HEK293T (cell line): ENCODE results near the gene PTGDR.

Experiments used
- CTCF ChIA-PET: fragments of 350-600 bp; formaldehyde crosslinking; extraction: SDS; loops from one replicate; lab custom pipeline; 2021; ENCODE audit warnings: antibody characterized with exemption, inconsistent platforms; lab: Yijun Ruan, JAX
- POLR2A ChIA-PET: fragments of 350-600 bp; formaldehyde crosslinking; extraction: SDS; loops from one replicate; lab custom pipeline; 2020; ENCODE audit warnings: antibody characterized with exemption, inconsistent platforms; lab: Yijun Ruan, JAX
- DNase-seq: peaks from one replicate; pipeline ENCODE4 v3.0.0; 2012; ENCODE audit warnings: mixed read lengths; ENCODE audit errors: extremely low spot score
- ARNT ChIP-seq: fragments of 450-650 bp; IDR thresholded peaks from 2 replicates; pipeline ENCODE4 v1.6.1; 2017; ENCODE audit warnings: mild to moderate bottlenecking
- BHLHE40 ChIP-seq: fragments of 450-650 bp; IDR thresholded peaks from 2 replicates; pipeline ENCODE4 v1.6.1; 2016; ENCODE audit warnings: mild to moderate bottlenecking, moderate library complexity, borderline replicate concordance
- CTBP1 ChIP-seq: fragments of 450-650 bp; IDR thresholded peaks from 2 replicates; pipeline ENCODE4 v1.6.1; 2016; ENCODE audit warnings: borderline replicate concordance
- ELF4 ChIP-seq: fragments of 450-650 bp; IDR thresholded peaks from 2 replicates; pipeline ENCODE4 v1.6.1; 2017; ENCODE audit warnings: antibody characterized with exemption
- FOXA1 ChIP-seq: fragments of 450-650 bp; IDR thresholded peaks from 2 replicates; pipeline ENCODE4 v1.6.1; 2016; ENCODE audit warnings: mild to moderate bottlenecking
- FOXK2 ChIP-seq: fragments of 450-650 bp; IDR thresholded peaks from 2 replicates; pipeline ENCODE4 v1.6.1; 2016; ENCODE audit warnings: mild to moderate bottlenecking
- FOXM1 ChIP-seq: fragments of 450-650 bp; IDR thresholded peaks from 2 replicates; pipeline ENCODE4 v1.6.1; 2017; ENCODE audit warnings: mild to moderate bottlenecking, borderline replicate concordance
- HDGF ChIP-seq: fragments of 450-650 bp; IDR thresholded peaks from 2 replicates; pipeline ENCODE4 v1.6.1; 2017; ENCODE audit warnings: antibody characterized with exemption, borderline replicate concordance
- L3MBTL2 ChIP-seq: fragments of 450-650 bp; conservative IDR thresholded peaks from 2 replicates; pipeline ENCODE4 v1.6.1; 2016; ENCODE audit warnings: mild to moderate bottlenecking
- LEF1 ChIP-seq: fragments of 450-650 bp; IDR thresholded peaks from 2 replicates; pipeline ENCODE4 v1.6.1; 2017; ENCODE audit warnings: mild to moderate bottlenecking, borderline replicate concordance
- NFRKB ChIP-seq: fragments of 450-650 bp; IDR thresholded peaks from 2 replicates; pipeline ENCODE4 v1.6.1; 2016; ENCODE audit warnings: mild to moderate bottlenecking, moderate library complexity
- PKNOX1 ChIP-seq: fragments of 450-650 bp; IDR thresholded peaks from 2 replicates; pipeline ENCODE4 v1.6.1; 2016
- SP1 ChIP-seq: fragments of 450-650 bp; IDR thresholded peaks from 2 replicates; pipeline ENCODE4 v1.6.1; 2017
- SUZ12 ChIP-seq: fragments of 450-650 bp; IDR thresholded peaks from 2 replicates; pipeline ENCODE4 v1.6.1; 2016; ENCODE audit warnings: mild to moderate bottlenecking
- TARDBP ChIP-seq: fragments of 450-650 bp; IDR thresholded peaks from 2 replicates; pipeline ENCODE4 v1.6.1; 2016
- ZNF384 ChIP-seq: fragments of 450-650 bp; IDR thresholded peaks from 2 replicates; pipeline ENCODE4 v1.6.1; 2016

PTGDR gene

GRCh38 chr14:52244328-52244727, 23.2 kb upstream of the PTGDR start:
- TF ChIP-seq PKNOX1 (no peak), L3MBTL2 (no peak), TARDBP (no peak), HDGF (no peak), BHLHE40 (no peak), ZNF384 (no peak), SUZ12 (no peak), CTBP1 (no peak), FOXM1 (no peak), FOXA1 (no peak), SP1 (no peak), ELF4 (no peak), LEF1 (no peak), FOXK2 (no peak), ARNT (no peak), NFRKB (no peak)
- DNase-seq, result no peak
- ChIA-PET POLR2A (no interaction called here), CTCF (no interaction called here)

- ChIA-PET CTCF (no interaction called here), POLR2A (interaction anchor here (0.6 kb wide), 1 partner anchor 41 kb away, joined by 3 read pairs; no protein-coding TSS in a partner anchor)
- no peak for DNase-seq
- TF ChIP-seq TARDBP, result no peak
- no peak for TF ChIP-seq CTBP1
These were observed 22.5 kb upstream of the PTGDR start for GRCh38 chr14:52244997-52245396.

- CTCF ChIA-PET, result no interaction called here
- DNase-seq, result no peak
- POLR2A ChIA-PET, result no interaction called here
These were observed 19.4 kb upstream of the PTGDR start for GRCh38 chr14:52248057-52248456.

DNA sequence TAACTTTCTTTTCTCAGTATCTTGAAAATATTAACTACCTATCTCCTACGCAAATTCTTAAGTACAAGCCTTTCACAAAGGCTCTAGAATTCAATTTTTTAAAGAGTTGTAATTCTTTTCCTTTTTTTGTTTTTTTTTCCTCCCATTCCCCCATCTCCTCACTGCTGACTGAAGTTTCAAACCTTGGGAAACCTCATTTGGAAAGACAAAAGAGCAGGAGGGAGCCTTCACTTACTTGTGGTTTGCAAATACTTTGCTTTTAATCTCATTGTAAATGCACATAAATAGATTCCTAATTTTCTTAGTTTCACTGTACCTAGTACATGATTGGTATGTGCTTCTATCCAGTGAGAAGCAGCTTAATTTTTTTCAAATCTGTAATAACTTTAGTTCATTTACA, 15.8 kb upstream of the PTGDR start:
- CTCF ChIA-PET, result no interaction called here
- TF ChIP-seq TARDBP, result no peak
- TF ChIP-seq PKNOX1, result no peak
- no peak for TF ChIP-seq ELF4
- no peak for TF ChIP-seq LEF1
- TF ChIP-seq NFRKB, result no peak
- no peak for TF ChIP-seq ZNF384
- no peak for TF ChIP-seq SUZ12
- no peak for TF ChIP-seq FOXA1
- TF ChIP-seq FOXM1, result no peak
- no peak for TF ChIP-seq L3MBTL2
- no peak for TF ChIP-seq CTBP1
- TF ChIP-seq BHLHE40, result no peak
- no peak for TF ChIP-seq HDGF
- POLR2A ChIA-PET, result no interaction called here
- no peak for DNase-seq

More at GRCh38 chr14:52248057-52248456, 19.4 kb upstream of the PTGDR start:
- no peak for TF ChIP-seq ELF4
- TF ChIP-seq TARDBP, result no peak
- TF ChIP-seq NFRKB, result no peak
- no peak for TF ChIP-seq FOXA1
- TF ChIP-seq SUZ12, result no peak
- no peak for TF ChIP-seq CTBP1
- TF ChIP-seq L3MBTL2, result no peak
- TF ChIP-seq HDGF, result no peak
- TF ChIP-seq SP1, result no peak
- no peak for TF ChIP-seq BHLHE40

DNA sequence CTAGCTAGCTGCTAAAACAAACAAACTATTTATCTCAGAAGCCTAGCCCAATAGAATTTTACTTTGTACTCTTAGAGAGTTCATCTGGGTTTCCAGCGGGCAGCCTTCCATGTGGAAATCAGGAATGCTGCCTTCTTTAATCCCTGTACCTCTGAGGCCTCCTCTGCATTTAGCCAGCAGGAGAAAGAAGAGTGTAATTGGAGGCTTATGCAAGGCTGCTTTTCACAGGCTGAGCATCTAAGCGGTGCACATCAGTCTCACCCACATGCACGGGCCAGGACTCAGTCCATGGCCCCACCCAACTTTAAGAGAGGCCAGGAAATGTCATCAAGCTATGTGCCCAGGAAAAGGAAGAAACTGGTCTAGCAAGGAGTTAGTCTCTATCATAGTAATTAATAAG, 14.0 kb upstream of the PTGDR start:
- POLR2A ChIA-PET, result no interaction called here
- TF ChIP-seq BHLHE40 (no peak), LEF1 (no peak), FOXK2 (no peak), ARNT (no peak), FOXA1 (no peak), ELF4 (no peak), SUZ12 (no peak), L3MBTL2 (no peak), NFRKB (no peak), SP1 (no peak), ZNF384 (no peak)
- CTCF ChIA-PET, result no interaction called here
- no peak for DNase-seq

- no peak for DNase-seq
- POLR2A ChIA-PET, result no interaction called here
- CTCF ChIA-PET, result no interaction called here
- no peak for TF ChIP-seq NFRKB
- no peak for TF ChIP-seq BHLHE40
- no peak for TF ChIP-seq FOXA1
These were observed 13.4 kb upstream of the PTGDR start for GRCh38 chr14:52254086-52254485.

GRCh38 chr14:52258783-52259182, 8.7 kb upstream of the PTGDR start:
- POLR2A ChIA-PET, result no interaction called here
- DNase-seq, result no peak
- CTCF ChIA-PET, result no interaction called here
- no peak for TF ChIP-seq HDGF
- no peak for TF ChIP-seq FOXM1
- no peak for TF ChIP-seq TARDBP
- TF ChIP-seq FOXA1, result no peak
- TF ChIP-seq LEF1, result no peak
- TF ChIP-seq ZNF384, result no peak
- no peak for TF ChIP-seq CTBP1

DNA sequence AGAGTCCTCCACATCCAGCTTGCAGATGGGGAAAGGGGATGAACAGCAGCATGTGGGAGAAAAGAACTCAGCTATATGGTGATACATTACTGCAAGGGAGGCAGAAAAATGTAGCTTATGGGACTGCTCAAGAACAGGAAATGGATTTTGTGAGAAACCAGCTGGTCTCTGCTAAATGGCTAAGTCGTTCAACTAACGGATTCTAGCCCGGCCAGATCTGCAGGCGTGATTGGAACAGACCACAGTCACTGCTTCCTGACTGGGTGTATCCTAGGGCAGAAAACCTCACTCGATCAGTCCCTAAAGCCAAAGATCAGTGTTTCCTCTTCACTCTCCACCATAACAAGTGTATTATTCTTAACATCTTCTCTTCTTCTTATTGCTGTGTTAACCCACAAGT, 8.1 kb upstream of the PTGDR start:
- ChIA-PET CTCF (interaction anchor here (0.7 kb wide), 1 partner anchor 170 kb away, joined by 4 read pairs; no protein-coding TSS in a partner anchor), POLR2A (no interaction called here)
- TF ChIP-seq SUZ12 (no peak), BHLHE40 (no peak), LEF1 (no peak), ARNT (no peak), FOXK2 (no peak), SP1 (no peak), ZNF384 (no peak), FOXM1 (no peak), CTBP1 (no peak), TARDBP (no peak), PKNOX1 (no peak), HDGF (no peak), FOXA1 (no peak), ELF4 (no peak), L3MBTL2 (no peak), NFRKB (no peak)
- DNase-seq, result no peak
